Kidney epithelial cell (primary cell): ENCODE results near the gene CXADR. TPM values are rescaled to one million over a fixed set of nuclear protein-coding genes. Genes with fewer than 3 reads are reported as not detected.

Experiments used
- DNase-seq: peaks from one replicate; pipeline ENCODE4 v3.0.0-alpha.2; 2010; ENCODE audit warnings: low read depth
- H3K27me3 ChIP-seq: 2 replicates; pipeline ENCODE4 v1.6.0; 2011; ENCODE audit warnings: low read length; ENCODE audit not compliant: control insufficient read depth, insufficient read depth
- H3K36me3 ChIP-seq: 2 replicates; pipeline ENCODE4 v1.5.1; 2011; ENCODE audit warnings: low read length; ENCODE audit not compliant: control insufficient read depth, insufficient read depth
- H3K4me3 ChIP-seq: 2 replicates; pipeline ENCODE4 v1.5.1; 2011; ENCODE audit warnings: low read depth, mild to moderate bottlenecking, control low read depth, low read length
- CTCF ChIP-seq: IDR thresholded peaks from 2 replicates; pipeline ENCODE4 v1.5.1; 2011; ENCODE audit warnings: mild to moderate bottlenecking, moderate library complexity, low read length, control low read depth, inconsistent platforms; ENCODE audit not compliant: insufficient read depth, poor library complexity, severe bottlenecking
- total RNA-seq: library from RNA; depleted of rRNA; stranded (reverse); fragments of >200 nt; gene quantifications from 2 replicates; pipeline ENCODE4 v1.2.3, GENCODE V29; 2015

The CXADR gene
- total RNA-seq, 1 donor from 2014 or later = 40.5 TPM

- DNase-seq = no peak
- Histone ChIP-seq H3K4me3 (no peak overlapping the region), H3K36me3 (no peaks in the 10 kb centered on the region), H3K27me3 (no peaks in the 10 kb centered on the region)
- TF ChIP-seq CTCF = no peak
These were observed 63.4 kb downstream of the CXADR start for GRCh38 chr21:17576080-17576835.

GRCh38 chr21:17577701-17578100 is 64.9 kb downstream of the CXADR start:
- Histone ChIP-seq H3K36me3 (no peaks in the 10 kb centered on the region), H3K4me3 (no peak overlapping the region), H3K27me3 (no peaks in the 10 kb centered on the region)
- no peak for TF ChIP-seq CTCF
- no peak for DNase-seq

- no peaks in the 10 kb centered on the region for H3K27me3 ChIP-seq
- H3K36me3 ChIP-seq = no peaks in the 10 kb centered on the region
- no peak for TF ChIP-seq CTCF
- H3K4me3 ChIP-seq = no peak overlapping the region
- DNase-seq = no peak
These were observed 65.3 kb downstream of the CXADR start for GRCh38 chr21:17578162-17578561.

GRCh38 chr21:17578876-17579275 is 66.0 kb downstream of the CXADR start:
- Histone ChIP-seq H3K4me3 (no peak overlapping the region), H3K27me3 (no peaks in the 10 kb centered on the region), H3K36me3 (no peaks in the 10 kb centered on the region)
- no peak for TF ChIP-seq CTCF
- DNase-seq = no peak

- Histone ChIP-seq H3K36me3 (no peaks in the 10 kb centered on the region), H3K4me3 (no peak overlapping the region), H3K27me3 (no peaks in the 10 kb centered on the region)
- DNase-seq = no peak
- no peak for TF ChIP-seq CTCF
These were observed 67.5 kb downstream of the CXADR start for GRCh38 chr21:17580319-17580718.

GRCh38 chr21:17583898-17584297 is 71.1 kb downstream of the CXADR start:
- no peaks in the 10 kb centered on the region for H3K36me3 ChIP-seq
- H3K4me3 ChIP-seq = no peak overlapping the region
- TF ChIP-seq CTCF = no peak
- H3K27me3 ChIP-seq = no peaks in the 10 kb centered on the region
- DNase-seq = no peak
